ENCODE results near the gene HPCA.

HPCA gene

DNA sequence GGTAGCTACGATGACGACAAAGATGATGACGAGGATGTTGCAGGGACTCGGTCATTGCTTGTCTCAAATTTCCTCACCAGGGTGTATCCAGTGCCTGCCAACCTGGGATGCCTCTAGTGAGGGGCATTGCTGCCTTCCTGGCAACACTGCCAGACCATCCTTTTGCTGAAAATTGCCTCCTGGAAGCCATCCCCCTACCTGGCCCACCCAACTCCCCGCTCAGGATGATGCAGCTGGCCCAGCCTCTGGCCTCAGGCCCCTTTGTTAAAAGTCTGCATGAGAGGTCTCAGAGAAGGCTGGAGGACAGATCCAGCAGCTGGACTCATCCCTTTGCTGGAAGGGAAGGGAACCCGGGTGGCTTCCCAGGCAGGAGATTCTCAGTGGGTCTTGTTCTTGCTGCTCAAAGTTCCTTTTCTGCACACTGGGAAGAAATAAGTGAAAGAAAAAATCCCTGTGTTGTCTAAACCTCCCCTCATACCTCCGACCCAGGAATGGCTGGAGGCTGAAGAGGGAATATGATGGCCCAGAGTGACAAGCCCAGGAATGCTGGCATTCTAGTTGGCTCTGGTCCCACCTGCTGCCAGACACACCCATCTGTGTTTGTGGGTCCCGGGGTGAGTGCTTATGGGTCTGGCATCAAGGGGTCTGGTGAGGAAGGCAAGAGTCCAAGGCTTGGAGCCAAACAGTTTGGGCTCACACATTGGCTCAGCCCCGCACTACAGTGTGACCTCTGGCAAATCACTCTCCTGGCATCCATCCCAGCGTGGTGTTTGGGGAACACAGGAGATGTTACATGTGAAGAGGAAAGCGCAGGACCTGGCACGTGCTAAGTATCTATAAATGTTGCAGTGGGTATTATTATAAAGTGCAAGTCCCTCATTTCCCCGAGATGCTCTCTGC, 8.8 kb upstream of the HPCA start:
- no peak for DNase-seq (ENCODE audit: extremely low read depth, low read depth)
- H3K4me3 ChIP-seq (replicated peaks; ENCODE audit: low read depth, low read length), result no peak overlapping the region
- TF ChIP-seq CTCF (IDR thresholded peaks at IDR 0.05; ENCODE audit: low read depth, low read length, missing control alignments), result no peak

DNA sequence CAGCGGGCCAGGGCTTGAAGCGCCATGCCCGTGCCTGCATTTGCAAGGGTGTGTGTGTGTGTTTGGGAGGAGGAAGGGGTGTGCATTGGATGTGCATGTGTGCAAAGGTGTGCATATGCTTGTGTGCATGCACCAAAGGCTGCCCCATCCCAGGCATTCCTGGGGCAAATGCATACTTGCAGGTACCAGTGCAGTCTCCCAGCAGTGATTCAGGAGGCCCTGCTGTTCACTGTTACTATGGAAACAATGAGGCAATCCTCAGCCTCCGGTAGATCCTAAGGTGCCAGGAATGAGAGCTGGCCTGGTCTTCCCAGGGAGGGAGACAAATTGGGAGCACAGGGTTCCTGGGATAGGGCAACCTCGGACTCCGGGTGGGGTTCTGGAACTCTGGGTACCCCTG, 8.1 kb upstream of the HPCA start:
- no peak for DNase-seq (ENCODE audit: extremely low read depth, low read depth)
- no peak overlapping the region for H3K4me3 ChIP-seq (replicated peaks; ENCODE audit: low read depth, low read length)
- no peak for TF ChIP-seq CTCF (IDR thresholded peaks at IDR 0.05; ENCODE audit: low read depth, low read length, missing control alignments)

- DNase-seq (ENCODE audit: extremely low read depth, low read depth), result no peak
- TF ChIP-seq CTCF (IDR thresholded peaks at IDR 0.05; ENCODE audit: low read depth, low read length, missing control alignments), result no peak
- H3K4me3 ChIP-seq (replicated peaks; ENCODE audit: low read depth, low read length), result no peak overlapping the region
Measured at GRCh38 chr1:32878637-32879041, 7.7 kb upstream of the HPCA start.

DNA sequence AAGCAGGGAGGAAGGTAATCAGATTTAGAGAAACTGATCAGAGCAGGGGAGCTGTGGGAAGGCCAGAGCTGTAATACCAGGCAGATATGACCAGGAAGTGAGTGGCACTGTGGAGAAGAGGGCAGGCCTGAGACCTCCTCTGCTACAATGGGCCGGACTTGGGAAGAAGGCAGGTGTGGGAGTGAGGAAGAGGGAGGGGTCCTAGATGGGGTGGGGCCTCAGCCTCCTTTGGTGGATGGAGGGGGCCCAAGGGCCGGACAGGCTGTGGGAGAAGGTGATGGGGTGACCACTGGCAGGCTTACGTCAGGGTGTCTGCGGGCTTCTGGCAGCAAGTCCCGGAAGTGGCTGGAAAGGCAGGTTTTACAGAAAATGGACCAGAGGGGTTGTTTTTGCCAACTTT, 5.0 kb upstream of the HPCA start:
- H3K4me3 ChIP-seq (replicated peaks; ENCODE audit: low read depth, low read length), result no peak overlapping the region
- TF ChIP-seq CTCF (IDR thresholded peaks at IDR 0.05; ENCODE audit: low read depth, low read length, missing control alignments), result no peak
- no peak for DNase-seq (ENCODE audit: extremely low read depth, low read depth)

DNA sequence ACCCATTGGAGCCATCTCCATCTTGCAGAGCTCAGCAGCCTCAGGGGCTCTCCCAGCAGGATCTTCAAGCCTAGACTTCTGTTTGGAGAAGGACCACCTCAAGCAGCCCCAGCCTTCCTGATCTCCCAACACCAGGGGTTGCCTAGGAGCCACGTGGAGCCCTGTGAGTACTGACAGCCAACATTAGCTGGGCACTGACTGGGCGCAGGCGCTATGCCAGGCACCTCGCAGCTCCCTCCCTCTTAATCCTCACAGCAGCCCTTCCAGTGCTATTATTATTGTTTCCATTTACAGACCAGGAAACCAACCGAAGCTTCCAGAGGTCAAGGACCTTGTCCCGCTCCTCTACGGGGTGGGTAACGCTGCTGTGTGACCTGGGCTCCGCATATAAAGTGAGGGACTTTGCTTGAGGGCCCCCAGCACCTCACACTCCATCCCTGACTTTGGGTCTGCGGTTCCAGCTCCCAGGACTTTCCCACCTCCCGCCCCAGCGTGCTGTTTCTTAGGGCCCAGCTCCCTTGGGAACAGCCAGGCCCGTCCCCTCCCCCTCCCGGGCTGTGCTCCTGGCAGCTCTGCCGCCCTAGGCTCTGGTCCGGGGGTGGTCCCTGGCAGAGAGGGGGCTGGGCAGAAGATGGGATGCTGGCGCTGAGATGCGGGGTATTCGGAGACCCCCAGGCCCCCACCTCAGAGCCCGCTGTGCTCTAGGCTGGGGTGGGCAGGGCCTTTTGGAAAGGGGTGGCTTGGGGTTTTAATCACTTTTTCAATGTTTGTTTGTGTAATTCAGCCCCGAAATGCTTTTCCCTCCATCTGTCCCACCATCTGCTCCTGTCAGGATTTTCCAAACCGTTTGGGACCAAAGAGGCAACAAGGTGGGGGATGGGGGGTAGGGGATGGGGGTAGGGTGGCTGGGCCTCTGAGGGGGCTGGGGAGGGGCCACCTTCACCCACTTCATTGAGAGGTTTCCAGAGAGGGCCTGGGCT, 4.1 kb upstream of the HPCA start:
- DNase-seq (ENCODE audit: extremely low read depth, low read depth), result no peak
- H3K4me3 ChIP-seq (replicated peaks; ENCODE audit: low read depth, low read length), result no peak overlapping the region
- no peak for TF ChIP-seq CTCF (IDR thresholded peaks at IDR 0.05; ENCODE audit: low read depth, low read length, missing control alignments)

DNA sequence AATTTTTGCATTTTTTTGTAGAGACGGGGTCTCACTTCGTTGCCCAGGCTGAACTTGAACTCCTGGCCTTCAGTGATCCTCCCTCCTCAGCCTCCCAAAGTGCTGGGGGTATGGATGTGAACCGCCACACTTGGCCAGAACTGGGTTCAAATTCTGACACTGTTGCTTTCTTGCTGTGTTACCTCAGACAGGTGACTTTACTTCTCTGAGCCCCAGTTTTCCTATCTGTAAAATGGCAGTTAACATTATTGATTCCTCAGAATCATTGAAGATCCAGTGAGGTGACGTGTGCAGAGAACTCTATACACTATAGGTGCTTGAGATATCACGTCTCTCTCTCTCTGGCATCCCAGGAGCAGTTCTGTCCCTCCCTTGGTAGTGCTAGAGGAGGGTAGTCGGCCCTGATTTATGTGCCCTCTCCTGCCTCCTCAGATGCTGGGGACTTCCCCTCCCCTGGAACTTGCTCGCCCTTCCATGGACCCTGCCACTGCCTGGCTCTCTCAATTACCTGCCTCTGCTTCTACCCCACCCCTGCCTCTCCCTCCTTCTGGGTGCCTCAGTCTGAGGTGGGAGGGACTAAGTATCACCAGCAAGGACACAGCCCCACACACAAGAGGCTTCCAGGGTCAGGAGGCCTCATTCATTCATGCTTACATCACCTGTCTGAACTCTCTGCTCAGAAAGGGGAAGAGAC, 2.8 kb upstream of the HPCA start:
- no peak for TF ChIP-seq CTCF (IDR thresholded peaks at IDR 0.05; ENCODE audit: low read depth, low read length, missing control alignments)
- no peak overlapping the region for H3K4me3 ChIP-seq (replicated peaks; ENCODE audit: low read depth, low read length)
- DNase-seq (ENCODE audit: extremely low read depth, low read depth), result no peak

Data from HFF-Myc (cell line).